GF-D8 (cell line): ENCODE measurements around the gene TOP2B.

Source experiments
- DNase-seq: peaks from one replicate; lab custom pipeline; 2025; lab: John Stamatoyannopoulos, UW

TOP2B gene

DNA sequence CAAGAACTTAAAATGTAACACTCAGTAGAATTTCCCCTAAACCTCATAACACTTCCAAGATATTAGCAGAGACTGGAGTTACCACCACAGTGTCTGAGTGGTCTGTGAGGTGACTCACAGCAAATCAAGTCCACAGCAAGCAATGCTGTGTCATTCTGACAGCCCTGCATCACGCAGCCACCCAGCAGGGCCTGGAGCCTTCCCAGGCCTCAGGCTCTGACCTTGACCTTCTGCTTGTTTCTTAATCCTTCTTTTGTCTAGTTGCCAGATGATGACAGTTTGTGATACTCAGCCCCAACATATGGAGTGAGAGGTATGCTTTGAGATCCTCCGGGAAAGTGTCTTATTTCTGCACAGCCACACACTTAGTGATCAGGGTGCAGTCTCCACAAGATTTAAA lies 82.5 kb downstream of the TOP2B start:
- no peak for DNase-seq

- DNase-seq = no peak
Measured at GRCh38 chr3:25581823-25582222, 82.9 kb downstream of the TOP2B start.

GRCh38 chr3:25581335-25581734 lies 83.4 kb downstream of the TOP2B start:
- DNase-seq = no peak

DNA sequence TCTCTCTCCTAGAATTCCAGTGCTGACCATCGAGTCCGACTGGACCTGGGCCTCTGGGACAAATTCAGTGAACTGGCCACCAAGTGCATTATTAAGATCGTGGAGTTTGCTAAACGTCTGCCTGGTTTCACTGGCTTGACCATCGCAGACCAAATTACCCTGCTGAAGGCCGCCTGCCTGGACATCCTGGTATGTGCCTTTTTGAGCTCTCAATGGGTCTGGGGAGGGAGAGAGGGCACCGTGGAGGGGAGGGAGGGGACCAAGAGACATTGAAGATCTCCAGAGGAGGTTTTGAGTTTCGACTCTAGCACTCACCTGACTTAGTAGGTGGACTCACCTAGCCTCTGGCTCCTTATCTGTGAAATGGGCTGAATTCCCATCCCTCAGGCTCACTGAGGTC lies 84.2 kb downstream of the TOP2B start:
- DNase-seq = no peak

- DNase-seq = no peak
Measured at GRCh38 chr3:25578059-25578458, 86.6 kb downstream of the TOP2B start.

GRCh38 chr3:25576831-25577454 lies 87.8 kb downstream of the TOP2B start:
- DNase-seq = no peak

DNA sequence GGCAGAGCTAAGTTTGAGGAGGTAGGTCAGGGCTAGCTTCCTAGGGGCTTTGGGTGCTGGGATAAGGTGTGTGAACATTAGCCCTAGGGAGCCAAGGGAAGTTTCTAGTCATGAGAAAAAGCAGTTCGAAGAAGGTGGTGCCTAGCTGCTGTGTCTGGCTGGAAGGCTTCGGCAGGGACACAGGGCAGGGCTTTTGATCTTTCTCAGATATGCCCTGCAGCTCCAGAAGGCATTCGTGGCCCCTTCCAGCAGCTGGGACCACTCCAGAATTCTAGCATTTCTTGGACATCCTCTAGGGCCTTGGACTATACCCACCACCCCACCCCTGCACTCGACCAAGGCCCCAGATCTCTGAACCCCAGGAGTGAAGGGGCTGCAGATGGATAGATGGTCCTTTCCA lies 88.6 kb downstream of the TOP2B start:
- no peak for DNase-seq

DNA sequence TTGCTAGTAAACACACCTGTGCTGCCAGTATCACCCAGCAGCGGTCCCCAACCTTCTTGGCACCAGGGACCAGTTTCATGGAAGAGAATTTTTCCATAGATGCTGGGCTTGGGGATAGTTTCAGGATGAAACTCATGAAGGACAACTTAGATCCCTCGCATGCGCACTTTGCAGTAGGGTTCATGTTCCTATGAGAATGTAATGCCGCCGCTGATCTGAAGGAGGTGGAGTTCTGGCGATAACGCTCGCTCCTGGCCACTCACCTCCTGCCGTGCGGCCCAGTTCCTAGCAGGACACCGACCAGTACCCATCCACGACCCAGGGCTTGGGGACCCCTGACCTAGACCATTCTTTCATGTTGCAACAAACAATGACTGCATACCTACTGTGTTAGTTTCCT lies 89.7 kb downstream of the TOP2B start:
- no peak for DNase-seq

- no peak for DNase-seq
Measured at GRCh38 chr3:25574172-25574765, 90.4 kb downstream of the TOP2B start.

- DNase-seq = no peak
Measured at GRCh38 chr3:25573386-25574171, 91.1 kb downstream of the TOP2B start.

DNA sequence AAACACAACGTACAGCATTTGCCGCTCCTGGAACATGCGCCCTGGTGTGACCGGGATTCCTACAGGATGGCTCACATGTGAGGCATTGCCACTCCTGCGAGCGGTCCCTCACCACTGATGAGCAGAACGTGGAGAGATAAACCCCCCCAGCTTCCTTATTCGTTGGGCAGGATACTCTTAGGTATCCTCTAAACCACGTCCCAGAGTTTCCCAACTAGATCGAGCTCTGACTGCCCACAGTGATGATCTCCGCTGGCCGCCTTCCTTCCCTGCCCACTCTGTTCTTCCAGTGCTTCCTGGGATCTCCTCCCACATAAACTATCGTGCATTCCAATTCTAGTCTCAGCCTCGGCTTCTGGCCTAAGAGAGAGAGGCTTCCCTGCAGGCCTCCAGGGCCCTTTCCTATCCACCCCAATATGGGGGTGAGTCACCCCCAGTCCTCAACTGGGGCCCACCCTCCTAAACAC lies 91.8 kb downstream of the TOP2B start:
- DNase-seq = no peak

GRCh38 chr3:25572336-25572735 lies 92.4 kb downstream of the TOP2B start:
- no peak for DNase-seq

DNA sequence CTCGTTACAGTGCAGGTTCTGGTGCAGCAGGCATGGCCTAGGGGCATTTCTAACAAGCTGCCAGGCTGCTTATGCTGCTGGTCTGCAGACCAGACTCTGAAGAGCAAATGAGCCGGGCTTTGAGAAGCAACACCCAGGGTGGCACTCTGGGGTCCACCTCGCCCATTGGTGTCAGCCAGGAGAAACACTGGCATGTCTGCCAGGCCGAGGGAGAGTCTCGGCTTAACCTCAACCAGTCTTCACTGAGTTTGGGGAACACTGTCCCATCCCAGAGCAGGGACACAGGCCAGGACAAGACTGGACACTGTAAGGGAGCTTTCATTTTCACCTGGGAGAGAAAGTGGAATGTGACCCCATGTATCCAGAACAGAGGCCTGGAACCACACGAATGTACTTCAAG lies 93.4 kb downstream of the TOP2B start:
- no peak for DNase-seq

DNA sequence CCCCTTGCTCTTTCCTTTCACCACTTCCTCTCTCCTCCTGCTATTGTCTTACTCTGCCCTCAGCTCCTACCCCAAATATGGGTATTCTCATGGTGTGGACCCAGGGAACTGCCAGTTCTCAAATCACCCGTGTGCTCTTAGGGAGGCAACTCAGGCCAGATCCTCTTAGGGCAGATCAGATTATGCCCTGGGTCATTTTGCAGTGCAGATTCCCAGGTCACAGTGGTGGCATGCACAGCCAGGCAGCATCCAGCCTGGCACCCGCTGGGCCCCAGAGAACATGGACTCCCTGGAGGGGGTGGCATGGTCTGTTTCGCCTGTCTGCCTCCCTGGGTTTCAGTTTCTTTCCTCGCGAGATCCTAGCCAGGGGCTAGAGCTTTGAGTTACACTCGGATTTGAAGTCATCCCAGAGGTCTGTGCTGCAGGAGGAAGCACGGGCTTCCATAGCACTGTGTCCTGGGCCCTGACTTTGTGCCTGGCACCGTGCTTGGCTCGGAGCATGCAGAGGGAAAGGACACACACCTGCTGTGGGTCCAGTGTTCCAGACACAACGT lies 96.1 kb downstream of the TOP2B start:
- DNase-seq = no peak

DNA sequence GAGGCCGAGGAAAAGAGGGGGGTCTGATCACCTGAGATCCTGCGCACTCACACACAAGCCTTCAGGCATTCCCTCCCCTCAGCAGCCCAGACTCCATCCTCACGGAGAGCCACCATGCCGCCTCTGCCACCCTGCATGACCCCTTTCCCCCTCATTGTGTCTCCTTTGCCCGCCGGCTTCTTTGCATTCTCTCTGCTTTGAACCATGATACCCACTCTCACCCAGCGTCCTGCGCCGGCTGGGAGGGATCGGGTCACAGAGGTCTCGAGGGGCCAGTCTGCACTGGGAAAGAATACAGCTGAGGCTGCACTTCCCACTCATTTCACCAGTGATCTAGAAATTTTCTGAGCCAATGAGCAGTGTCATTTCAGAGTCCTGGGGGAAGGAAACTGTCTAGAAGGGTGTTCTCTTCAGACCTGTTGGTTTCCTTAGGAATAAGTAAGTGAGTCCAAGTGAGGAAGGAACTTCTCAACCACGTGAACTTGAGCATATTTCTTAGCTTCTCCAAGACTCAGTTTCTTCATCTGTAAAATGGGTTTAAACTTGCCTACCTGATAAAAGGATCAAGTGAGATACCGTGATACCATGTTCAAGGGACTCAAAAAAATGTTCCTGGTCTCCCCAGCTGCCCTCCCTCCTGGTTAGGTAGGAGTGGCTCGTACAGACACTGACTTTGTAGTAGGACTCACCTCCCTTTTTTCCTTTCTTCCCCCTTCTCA lies 96.7 kb downstream of the TOP2B start:
- DNase-seq = no peak

DNA sequence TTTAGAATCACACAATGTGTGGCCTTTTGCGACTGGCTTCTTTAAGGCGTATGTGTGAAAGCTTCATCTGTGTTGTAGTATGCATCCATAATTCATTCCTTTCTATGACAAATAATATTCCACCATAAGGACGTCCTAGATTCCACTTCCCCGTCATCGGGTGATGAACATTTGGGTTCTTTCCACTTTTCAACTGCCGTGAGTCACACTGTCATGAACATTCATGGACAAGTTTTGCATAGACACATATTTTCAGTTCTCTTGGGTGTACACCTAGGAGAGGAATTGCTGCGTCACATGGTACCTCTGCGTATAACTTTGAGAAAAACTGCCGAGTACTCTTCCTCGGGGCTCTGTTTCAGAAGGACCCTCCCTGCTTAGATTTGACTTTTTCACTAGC lies 97.3 kb downstream of the TOP2B start:
- DNase-seq = no peak

DNA sequence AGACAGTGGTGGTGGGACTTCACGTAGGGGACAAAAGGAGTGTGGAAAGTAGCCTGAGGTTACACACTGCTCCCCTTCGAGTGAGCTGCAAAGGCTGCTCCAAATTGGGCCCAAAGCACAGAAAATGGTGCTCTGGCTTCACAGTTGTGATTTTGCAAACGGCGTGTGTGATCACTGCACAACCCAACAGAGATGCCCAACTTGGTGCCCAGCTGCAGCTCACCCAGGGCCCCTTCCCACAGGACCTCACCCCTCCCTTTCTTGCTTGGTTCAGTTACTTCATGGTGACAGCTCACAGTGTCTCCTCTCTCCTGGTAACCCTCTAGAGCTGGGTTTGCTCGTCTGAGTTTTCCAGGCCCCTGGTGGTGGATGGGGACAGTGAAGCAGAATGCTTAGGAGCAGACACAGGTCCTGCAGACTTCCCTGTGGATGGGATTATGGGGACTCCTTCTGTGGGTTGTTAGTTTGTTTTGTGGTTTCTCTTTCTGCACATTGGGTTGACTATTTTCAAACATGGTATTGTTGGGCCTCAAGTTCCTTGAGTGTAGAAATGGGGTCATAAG lies 98.3 kb downstream of the TOP2B start:
- DNase-seq = no peak

DNA sequence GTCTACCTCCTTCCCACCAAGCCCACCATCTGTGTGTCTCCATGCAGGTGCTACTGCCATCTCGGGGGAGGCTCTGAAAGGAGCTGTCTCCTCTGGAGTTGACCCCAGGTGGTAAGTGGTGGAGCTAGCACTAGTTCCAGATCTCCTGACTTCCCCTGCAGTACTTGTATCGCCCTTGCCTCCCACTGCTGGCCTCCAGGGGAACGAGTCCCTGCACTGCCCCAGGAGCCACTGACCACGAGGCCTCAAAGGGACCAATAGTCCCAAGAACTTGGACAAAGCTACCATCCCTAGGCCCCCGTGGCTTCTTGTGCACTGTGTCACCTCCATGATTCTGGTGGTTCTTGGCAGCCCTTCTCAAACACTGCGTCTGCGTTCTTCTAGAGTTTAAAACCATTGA lies 98.9 kb downstream of the TOP2B start:
- no peak for DNase-seq

DNA sequence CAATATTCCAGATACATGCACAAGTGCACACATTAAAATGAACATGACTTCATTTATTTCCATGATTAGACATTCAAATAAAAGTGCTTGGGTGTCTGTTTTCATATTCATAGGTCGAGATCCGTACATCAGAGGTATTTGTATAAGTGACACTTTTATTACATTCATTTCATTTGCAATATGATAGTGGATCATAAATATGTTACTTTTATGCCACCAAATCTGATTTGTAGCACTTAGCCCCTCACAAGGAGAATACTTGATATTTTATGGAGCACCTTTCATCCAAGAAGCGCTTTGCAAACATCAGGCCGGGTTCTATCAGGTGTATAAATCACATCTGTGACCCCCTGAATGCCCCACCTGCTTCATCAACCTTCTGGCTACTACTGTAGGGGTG lies 100.6 kb downstream of the TOP2B start:
- DNase-seq = no peak

DNA sequence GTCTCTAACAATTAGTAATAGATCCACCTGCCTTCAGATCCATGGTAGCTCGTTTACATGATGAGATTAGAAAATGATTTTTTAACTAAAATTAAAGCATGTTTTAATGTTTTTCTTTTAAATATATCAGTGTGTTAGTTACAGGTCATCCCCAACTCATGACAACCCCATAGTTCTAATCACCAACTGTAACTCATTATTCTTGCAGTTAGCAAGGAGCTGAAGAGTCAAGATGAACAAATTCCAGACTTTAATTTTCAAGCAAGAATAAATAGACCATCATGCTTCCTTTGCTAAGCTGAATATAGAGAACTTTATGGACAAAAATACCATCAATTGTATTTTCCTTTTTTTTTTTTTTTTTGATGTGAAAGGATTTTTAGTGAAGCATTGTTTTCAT lies 101.1 kb downstream of the TOP2B start:
- DNase-seq = no peak

DNA sequence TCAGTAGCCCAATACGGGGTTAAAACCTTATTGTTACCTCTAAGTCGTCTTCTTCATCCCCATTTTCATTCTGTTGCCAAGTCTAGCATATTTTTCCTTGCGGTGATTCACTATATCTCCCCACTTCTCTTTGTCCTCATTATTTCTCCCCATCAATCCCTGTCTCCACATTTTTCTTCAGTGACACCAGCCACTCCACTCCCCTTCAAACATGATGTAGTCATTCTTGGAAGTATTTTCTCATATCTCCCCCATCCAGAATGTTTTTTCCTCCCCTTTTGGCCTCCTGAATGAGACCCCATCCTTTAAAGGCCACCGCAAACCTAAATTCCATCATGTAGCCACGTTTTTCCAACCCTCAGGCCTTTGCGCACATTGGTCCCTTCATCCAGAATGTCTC lies 105.9 kb downstream of the TOP2B start:
- no peak for DNase-seq

DNA sequence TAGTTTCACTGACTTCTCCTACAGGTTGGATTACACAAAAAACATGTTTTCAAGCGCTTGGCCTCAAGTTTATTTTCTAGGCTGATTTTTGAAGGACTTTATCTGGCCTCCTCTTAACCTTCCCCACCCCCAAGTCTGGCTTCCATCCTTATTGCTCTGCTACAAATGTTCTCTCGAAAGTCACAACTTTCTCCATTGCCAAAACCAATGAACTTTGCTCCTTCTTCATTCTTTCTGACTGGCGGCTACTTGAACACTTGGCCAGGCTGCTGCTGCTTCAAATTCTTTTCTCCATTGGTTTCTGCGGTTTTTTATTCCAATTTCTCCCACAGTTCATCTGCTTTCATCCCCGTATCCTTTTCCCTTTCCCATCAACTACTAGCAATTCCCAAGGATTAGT lies 106.6 kb downstream of the TOP2B start:
- no peak for DNase-seq
